HG02588 (cell line): ENCODE data around the gene IGF1R.

Source experiments
- ATAC-seq: cut with Tn5 transposase; IDR thresholded peaks from one replicate; pipeline ENCODE4 v1.9.1; 2021; ENCODE audit warnings: mild to moderate bottlenecking, moderate library complexity; ENCODE audit not compliant: unreplicated experiment

The IGF1R gene

GRCh38 chr15:98902931-98903330 lies 254.6 kb downstream of the IGF1R start:
- ATAC-seq, result no peak

DNA sequence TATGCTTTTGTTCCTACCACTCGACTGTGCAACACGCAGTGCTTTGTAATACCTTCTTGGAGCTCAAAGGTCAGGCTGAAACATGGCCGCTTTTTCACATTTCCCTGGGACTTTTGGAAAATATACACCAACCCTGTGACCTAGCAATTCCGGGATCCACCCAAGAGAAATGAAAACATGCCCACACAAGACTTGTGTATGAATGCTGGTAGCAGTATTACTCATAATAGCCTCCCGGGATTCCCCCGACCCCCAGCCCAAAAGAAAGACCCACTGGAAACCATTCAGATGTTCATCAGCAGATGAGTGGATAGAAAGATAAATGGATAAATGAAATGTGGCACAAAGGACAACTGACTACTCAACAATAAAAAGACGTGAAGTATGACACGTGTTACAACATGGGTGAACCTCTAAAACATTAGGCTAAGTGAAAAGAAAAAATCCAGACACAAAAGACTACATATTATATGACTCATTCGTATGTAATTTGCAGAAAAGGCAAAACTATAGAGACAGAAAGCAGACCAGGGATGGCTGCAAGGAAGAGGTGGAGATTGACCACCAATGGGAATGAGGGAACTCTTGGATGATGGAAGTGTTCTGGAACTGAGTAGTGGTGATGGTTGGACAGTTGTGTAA lies 255.2 kb downstream of the IGF1R start:
- ATAC-seq, result no peak

GRCh38 chr15:98904544-98904943 lies 256.2 kb downstream of the IGF1R start:
- no peak for ATAC-seq

GRCh38 chr15:98905963-98906711 lies 257.8 kb downstream of the IGF1R start:
- no peak for ATAC-seq

GRCh38 chr15:98906712-98907083 lies 258.4 kb downstream of the IGF1R start:
- no peak for ATAC-seq

DNA sequence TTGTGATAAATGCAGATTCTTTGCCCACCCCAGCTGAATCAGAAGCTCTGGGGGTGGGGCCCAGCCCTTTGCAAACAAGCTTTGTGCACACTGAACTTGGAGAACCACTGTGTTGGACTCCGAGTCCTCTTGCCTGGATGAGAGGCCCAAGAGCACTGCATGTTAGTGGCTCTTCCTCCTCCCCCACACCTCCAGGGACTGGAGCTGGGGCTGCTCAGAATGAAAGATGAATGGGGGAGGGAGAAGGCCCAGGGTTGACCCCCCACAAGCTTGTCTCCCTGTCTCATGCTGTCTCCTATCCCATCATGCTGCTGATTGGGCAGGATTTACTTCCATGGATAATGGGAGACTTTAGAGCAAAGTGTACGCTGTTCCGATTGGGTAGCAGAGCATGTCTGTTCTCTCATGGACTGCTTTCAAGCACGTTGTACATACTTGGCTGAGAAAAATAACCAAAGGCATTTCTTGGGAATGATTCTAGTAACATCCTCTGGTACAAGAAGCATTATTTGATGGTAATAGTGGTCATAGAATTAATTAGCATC lies 259.7 kb downstream of the IGF1R start:
- no peak for ATAC-seq

- ATAC-seq, result no peak
Measured at GRCh38 chr15:98909968-98910885, 261.9 kb downstream of the IGF1R start.

- no peak for ATAC-seq
Measured at GRCh38 chr15:98914626-98915025, 266.3 kb downstream of the IGF1R start.

GRCh38 chr15:98916826-98917225 lies 268.5 kb downstream of the IGF1R start:
- ATAC-seq, result no peak

DNA sequence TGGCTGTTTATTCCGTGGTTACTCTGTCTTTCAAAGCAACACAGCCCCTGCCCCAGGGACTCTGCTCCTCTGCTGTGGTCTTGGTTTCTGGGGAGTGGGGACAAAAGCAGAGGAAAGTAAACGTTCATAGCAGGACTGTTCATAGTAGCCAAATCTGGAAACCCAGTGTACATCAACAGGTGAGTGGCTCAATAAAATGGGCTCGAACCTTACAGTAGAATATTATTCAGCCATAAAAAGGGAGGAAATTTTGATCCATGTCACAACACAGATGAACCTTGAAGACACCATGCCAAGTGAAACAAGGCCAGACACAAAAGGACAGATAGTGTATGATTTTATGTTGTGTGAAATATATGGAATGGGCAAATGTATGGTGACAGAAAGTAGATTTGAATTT lies 269.1 kb downstream of the IGF1R start:
- no peak for ATAC-seq

GRCh38 chr15:98920091-98920880 lies 271.9 kb downstream of the IGF1R start:
- ATAC-seq, result no peak

- no peak for ATAC-seq
Measured at GRCh38 chr15:98923171-98923570, 274.8 kb downstream of the IGF1R start.

GRCh38 chr15:98923579-98923978 lies 275.2 kb downstream of the IGF1R start:
- ATAC-seq, result no peak

DNA sequence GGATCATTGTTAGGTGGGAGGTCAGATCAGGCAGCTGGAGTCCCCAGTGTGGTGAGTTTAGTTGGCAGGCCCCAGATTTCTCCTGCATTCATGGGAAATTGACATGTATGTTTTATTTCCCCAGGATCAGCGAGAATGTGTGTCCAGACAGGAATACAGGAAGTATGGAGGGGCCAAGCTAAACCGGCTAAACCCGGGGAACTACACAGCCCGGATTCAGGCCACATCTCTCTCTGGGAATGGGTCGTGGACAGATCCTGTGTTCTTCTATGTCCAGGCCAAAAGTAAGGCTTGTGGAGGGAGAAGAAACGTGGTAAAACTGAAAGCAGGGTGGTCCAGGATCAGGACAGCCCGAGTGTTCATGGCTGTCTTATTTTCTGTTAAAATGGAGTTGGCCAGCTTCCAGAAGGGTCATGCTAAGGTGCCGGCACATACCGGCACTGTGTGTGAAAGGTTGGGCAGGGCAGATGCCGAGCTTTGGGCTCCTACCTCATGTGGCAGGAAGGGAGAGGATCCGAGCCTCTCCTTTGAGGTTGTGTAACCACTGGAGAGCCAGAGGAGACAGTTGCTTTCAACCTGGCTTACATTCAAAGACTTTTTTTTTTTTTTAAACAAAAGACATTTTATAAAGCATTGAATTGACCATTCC lies 276.2 kb downstream of the IGF1R start:
- ATAC-seq, result no peak

DNA sequence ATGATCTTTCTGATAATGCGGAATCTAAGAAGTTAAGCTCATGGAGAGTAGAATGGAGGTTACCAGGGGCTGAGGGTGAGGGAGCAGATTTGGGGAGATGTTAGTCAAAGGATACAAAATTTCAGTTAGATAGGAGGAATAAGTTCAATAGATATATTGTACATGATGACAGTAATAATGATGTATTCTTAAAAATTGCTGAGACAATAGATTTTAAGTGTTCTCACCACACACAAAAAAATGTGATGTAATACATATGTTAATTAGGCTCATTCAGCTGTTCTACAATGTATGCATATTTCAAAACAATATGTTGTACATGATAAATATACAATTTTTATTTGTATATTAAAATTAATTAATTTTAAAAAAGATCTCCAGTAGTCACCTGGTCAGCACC lies 277.9 kb downstream of the IGF1R start:
- no peak for ATAC-seq

GRCh38 chr15:98927022-98927421 lies 278.7 kb downstream of the IGF1R start:
- ATAC-seq, result no peak

- ATAC-seq, result no peak
Measured at GRCh38 chr15:98927996-98928395, 279.7 kb downstream of the IGF1R start.

DNA sequence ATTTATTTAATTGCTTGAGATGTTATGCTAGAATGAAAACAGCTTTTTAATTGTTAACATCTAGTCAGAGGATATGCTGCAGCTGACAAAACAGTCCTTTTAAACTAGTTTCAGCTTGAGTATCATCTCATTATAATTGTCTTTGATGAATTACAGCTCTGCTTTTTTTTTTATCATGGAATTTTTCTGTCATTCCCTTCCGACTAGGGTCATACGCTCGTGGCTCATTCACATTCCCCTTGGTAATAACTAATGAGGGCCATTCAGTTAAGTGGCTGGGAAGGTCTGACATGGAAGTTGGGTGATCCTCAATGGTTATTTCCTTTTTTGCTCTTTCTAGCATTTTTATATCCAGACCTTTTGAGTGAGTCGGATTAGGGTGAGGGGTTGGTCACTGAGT lies 282.2 kb downstream of the IGF1R start:
- no peak for ATAC-seq

DNA sequence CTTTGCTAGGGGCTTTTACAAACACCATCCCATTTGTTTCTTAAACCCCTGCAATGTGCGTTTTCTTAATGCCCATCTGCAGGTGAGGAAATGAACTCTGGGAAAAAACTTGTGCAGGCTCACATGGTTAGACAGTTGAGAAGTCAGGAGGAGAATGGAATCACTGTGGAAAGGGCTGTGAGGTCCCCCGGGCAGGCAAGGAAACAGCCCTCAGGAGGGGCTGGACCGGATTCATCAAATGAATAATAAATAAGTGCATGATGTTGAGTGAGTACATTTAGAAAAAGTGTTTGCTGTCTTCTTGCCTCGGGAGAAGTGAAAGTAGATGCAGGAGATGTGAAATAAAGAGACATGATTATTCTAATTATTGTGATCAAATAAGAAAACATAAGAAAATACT lies 282.7 kb downstream of the IGF1R start:
- ATAC-seq, result no peak

DNA sequence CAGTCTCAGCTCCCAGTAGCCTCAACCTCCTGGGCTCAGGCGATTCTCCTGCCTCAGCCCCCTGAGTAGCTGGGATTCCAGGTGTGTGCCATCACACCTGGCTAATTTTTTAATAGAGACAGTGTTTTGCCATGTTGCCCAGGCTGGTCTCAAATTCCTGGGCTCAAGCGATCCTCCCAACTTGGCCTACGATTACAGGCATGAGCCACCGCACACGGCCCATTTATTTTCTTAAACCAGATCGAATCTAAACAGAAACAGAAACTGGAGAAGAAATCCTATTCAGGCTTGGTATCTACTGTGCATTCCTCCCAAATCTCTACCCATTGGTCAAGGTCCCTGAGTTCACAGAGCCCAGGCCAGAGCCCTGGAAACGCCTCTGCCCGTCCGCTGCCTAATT lies 285.1 kb downstream of the IGF1R start:
- no peak for ATAC-seq
